ENCODE measurements around the gene TMC4.

Gene TMC4

DNA sequence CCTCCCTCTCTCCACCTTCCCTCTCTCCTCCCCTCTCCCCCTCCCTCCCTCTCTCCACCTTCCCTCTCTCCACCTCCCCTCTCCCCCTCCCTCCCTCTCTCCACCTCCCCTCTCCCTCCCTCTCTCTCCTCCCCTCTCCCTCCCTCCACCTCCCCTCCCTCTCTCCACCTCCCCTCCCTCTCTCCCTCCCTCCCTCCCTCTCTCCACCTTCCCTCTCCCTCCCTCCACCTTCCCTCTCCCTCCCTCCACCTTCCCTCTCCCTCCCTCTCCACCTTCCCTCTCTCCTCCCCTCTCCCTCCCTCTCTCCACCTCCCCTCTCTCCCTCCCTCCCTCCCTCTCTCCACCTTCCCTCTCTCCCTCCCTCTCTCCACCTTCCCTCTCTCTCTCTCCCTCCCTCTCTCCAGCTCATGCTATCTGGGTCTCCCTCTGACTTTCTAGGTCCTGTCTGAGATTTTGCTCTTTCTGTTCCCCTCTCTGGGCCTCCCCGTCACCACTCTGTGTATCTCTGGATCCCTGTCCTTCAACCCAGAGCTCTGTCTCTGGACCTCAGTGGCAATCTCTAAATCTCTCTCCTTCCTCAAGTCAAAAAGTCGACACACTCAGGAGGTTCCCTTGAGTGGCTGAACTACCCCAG, 38.9 kb downstream of the TMC4 start:
- FAIRE-seq = no peak
- DNase-seq (ENCODE audit: low spot score) = no peak

GRCh38 chr19:54133312-54133956, 39.5 kb downstream of the TMC4 start:
- FAIRE-seq (no peak), DNase-seq (ENCODE audit: low spot score) (no peak)

GRCh38 chr19:54129617-54129996, 43.4 kb downstream of the TMC4 start:
- no peak for FAIRE-seq
- no peak for DNase-seq (ENCODE audit: low spot score)

DNA sequence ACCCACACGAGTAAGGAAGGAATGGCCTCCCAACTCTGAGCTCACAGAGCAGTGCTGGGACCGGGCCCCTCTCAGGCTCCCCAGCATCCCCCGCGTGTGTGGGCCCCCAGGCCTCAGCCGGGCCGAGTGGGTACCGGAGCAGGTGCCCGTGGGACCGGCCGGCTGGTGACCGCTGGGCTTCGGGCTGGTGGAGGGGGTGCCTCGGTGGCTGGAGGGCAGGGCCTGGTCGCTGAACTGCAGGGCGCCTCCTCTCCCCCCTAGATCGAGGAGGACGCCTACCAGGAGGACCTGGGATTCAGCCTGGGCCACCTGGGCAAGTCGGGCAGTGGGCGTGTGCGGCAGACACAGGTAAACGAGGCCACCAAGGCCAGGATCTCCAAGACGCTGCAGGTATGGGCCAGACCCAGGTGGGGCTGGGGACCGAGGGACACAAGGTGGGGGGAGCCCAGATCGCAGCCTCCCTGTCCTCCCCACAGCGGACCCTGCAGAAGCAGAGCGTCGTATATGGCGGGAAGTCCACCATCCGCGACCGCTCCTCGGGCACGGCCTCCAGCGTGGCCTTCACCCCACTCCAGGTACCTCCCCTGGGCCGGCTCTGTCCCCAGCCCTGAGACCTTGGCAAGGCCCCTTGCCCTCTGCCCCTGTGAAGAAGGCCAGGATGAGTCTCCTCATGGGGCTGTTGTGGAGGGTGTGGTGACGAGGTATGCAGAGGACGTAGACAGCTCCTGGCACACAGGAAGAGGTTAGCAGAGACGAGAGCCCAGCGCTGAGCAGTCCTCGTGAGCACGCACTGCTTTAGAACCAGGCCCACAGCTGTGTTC, 44.0 kb downstream of the TMC4 start:
- no peak for FAIRE-seq

GRCh38 chr19:54128441-54128725, 44.6 kb downstream of the TMC4 start:
- FAIRE-seq (no peak), DNase-seq (ENCODE audit: low spot score) (no peak)

More for the DNA sequence above, 44.0 kb downstream of the TMC4 start:
- DNase-seq (ENCODE audit: low spot score) = no peak

GRCh38 chr19:54127688-54128440, 45.1 kb downstream of the TMC4 start:
- FAIRE-seq = no peak

GRCh38 chr19:54125713-54126112, 47.2 kb downstream of the TMC4 start:
- no peak for DNase-seq (ENCODE audit: low spot score)
- no peak for FAIRE-seq

More at GRCh38 chr19:54127688-54128440, 45.1 kb downstream of the TMC4 start:
- DNase-seq (ENCODE audit: low spot score) = no peak

- DNase-seq (ENCODE audit: low spot score) (no peak), FAIRE-seq (no peak)
Measured at GRCh38 chr19:54124393-54124792, 48.6 kb downstream of the TMC4 start.

DNA sequence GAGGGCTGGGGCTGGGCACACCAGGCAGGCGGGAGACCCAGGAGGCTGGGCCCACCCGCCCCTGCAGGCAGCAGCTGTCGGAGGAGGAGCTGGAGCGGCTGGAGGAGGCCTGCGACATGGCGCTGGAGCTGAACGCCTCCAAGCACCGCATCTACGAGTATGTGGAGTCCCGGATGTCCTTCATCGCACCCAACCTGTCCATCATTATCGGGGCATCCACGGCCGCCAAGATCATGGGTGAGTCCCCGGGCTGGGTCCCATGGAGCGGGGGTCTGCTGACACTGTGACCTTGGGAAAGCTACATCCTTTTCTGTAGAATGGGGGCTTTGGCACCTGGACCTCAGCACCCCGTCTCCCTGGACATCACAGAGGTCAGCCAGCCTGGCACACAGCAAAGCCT, 49.3 kb downstream of the TMC4 start:
- FAIRE-seq (no peak), DNase-seq (ENCODE audit: low spot score) (no peak)

DNA sequence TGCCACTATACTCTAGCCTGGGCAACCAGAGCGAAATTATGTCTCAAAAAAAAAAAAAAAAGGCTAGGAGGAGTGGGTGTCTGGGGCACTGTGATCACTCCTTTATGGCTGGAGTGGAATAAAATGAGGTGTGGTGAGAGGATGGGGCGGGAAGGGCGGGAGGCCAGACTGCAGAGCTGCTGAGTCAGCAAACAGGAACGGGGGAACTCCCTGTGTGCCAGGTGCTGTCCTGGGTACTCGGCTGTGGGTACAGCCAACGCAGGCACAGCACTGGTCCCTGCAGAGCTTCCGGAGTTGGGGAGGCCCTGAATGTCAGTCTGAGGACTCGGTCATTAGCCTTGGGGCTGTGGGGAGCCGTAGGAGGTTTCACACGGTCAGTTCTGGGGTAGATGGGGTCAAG, 51.7 kb downstream of the TMC4 start:
- FAIRE-seq = no peak

GRCh38 chr19:54115109-54116063, 57.6 kb downstream of the TMC4 start, which contains the start of the genes PRPF31 and TFPT:
TSS of gene PRPF31 (plus strand) at chr19:54115754. CDS start at chr19:54118279, 2,525 bp downstream.
TSS of gene TFPT (minus strand) at chr19:54115657. CDS start at chr19:54115269, 388 bp downstream.
- DNase-seq (ENCODE audit: low spot score) (peak; percentile 87), FAIRE-seq (peak; percentile 66)

More for the DNA sequence above, 51.7 kb downstream of the TMC4 start:
- no peak for DNase-seq (ENCODE audit: low spot score)

GRCh38 chr19:54114340-54115108, 58.4 kb downstream of the TMC4 start:
- FAIRE-seq = no peak

More at GRCh38 chr19:54114340-54115108, 58.4 kb downstream of the TMC4 start:
- no peak for DNase-seq (ENCODE audit: low spot score)

Data from RCC 7860 (cell line).